HG03354 (cell line): ENCODE data around the gene PDX1.
"Not testable (repeated sequence)": the region's sequence is repeated elsewhere in the genome, so short reads cannot be mapped to it uniquely, and the experiment has no call there.

Experiments
- ATAC-seq: cut with Tn5 transposase; IDR thresholded peaks from one replicate; pipeline ENCODE4 v1.9.1; 2021; ENCODE audit warnings: mild to moderate bottlenecking; ENCODE audit not compliant: unreplicated experiment, poor library complexity, severe bottlenecking

Gene PDX1

GRCh38 chr13:27953676-27954405, 34.0 kb downstream of the PDX1 start:
- ATAC-seq = peak; percentile 92

DNA sequence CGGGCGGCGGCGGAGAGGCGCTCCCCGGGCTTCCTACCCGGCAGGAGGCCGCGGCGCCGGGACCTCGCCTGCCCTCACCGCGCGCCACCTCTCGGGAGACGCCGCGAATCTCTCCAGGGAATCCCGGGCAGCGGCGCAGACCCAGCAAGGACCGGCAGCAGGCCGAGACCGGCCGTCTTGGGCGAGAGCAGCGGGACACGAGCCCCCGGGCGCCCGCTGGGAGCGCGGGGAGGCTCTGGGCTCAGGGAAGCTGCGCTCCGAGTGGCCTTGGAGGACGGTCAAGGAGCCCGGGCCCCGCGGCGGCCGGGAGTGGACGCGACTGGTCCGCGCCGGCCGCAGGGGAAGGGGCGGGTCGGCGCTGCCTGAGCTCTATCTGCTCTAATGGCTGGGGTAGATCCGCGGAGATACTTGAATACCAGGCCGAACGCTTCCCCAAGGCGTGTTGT, 34.6 kb downstream of the PDX1 start:
- peak; percentile 30 for ATAC-seq

DNA sequence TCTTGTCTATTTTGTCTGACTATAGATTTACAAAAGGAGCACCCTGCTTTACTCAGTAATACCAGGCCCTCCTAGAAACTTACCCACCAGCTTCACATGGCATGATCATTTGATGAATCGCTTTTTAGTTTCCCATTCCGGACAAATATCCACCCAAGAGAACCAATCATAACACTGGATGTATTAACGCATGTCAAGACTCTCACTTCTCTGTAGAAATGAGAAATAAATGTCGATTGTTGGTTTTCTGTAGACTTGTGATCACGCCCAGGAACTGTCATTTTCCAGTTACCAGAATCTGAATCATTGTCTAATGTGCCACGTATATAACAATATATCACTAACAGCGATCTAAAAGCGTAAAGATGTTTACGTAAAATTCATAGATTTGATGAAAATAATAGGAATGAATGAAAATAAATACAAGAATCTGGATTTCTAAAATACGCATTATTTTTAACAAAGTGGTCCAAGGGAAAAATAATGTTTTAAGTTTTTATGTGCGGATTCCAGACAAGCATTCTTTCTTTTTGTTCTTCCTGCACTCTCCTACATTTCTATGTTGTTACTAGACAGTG, 35.3 kb downstream of the PDX1 start:
- ATAC-seq = no peak

DNA sequence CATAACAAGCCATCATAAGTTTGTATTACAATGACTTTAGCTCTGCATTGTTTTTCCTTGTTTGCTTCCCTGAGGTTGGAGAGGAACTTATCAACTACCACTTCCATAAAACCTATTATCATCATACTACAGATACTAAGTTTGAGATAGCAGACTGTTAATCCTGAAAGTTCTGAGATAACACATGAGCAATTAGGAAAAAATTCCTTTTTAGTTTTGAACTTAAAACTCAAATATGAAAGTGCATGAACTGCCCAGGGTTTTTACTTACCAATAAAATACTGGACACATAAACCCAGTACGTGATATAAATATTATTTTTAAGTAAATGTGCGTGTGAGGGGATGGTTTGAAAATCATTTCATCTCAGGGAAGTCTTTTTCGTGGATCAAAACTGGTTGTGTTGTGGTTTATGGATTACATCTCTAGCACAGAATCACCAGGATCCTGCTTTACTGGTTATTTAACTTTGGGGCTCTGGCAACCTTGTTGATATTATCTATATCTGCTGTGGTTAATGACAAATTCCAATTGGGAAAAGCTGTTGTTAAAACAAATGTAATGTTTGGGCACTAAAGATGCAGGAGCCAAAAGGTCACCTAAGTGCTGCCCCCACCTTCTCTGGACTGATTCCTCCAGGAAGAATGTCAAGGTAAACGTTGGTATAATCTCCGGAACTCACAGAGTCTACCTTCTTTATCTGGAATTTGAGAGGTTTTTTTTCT, 36.9 kb downstream of the PDX1 start:
- no peak for ATAC-seq

DNA sequence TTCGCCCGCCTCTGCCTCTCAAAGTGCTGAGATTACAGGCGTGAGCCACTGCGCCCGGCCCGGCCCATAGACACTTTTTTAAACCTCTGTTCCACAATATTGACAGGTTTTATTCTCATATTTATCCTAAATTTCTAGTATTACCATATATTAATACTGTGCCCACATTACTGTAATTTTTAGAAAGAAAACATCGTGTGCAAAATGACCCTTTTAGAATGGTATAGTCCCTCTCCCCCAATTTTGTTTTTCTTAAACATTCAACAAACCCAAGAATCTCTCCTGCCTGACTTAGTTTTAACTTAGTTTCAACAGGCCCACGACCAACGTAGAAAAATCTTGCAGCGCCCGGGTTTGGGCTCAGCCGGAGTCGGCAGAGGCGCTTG, 40.2 kb downstream of the PDX1 start:
- no peak for ATAC-seq

GRCh38 chr13:27960362-27961226, 40.8 kb downstream of the PDX1 start:
- ATAC-seq = peak; percentile 64

DNA sequence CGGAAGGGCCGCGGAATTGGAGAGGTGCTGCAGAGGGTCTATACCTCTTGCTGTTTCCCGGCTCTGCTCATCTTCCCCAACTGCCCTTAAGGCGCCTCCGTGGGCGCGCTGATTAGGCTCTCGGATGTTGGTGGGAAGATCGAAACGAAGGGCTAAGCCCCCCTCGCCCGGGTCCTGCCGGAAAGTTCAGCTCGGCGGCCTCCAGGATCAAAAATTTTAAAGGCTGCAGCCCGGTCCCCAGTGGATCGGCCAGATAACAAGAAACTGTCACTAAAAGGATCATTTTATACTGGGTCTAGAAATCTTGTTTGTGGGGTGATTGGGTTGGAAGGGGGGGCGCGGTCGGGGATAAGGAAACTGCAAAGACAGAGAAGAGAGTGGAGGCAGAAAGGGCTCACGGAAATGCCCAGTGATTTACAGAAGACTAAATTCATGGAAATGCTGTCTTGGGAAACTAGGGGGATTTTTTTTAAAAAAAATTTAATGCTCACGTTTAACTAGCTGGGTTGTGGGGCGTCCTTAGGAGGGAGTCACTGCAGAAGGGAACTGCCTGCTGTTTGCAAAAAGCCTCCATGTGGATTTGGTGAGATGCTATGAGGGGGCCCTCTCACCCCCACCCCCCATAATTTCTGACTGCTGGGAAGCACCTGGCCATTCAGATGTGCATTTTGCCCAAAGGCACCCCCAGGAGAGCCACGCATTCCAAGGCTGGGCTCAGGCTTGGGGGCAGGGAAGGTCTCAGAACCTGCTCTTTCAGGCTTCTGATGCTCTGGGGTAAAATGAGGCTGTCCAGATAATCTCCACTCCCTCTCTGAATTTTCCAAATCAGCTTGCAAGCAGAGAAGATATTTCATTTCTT, 41.7 kb downstream of the PDX1 start:
- peak; percentile 10 for ATAC-seq

DNA sequence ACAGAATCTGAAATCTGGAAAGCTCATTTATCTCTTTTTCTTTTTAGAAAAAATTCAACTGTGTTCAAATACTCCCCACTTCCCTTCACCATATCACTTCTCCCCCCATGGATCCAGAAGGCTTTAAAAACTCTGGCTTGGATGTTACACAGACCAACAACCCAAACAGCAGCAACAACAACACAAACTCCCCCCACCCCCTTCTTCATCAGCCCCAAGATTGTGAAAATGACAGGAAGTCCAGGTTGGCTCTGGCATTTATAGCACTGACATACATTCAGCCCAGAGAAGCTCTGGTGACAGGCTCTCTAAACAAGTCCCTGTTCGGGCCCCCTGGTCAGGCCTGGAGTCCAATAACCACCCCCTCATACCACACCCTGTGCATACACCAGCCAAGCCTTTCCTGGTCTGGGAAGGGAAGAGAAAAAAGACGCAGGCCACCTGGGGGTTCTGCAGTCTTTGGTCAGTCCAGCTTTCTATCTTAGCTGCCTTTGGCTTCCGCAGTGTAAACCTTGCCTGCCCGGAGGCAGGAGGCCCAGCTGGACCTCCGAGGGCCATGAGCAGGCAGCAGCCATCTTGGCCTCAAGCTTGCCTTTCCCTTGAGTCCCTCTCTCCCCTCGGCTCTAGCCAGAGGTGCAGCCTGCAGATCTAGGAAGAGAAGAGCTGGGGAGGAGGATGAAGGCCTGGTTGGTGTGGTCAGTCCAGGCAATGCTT, 42.5 kb downstream of the PDX1 start:
- ATAC-seq = no peak

DNA sequence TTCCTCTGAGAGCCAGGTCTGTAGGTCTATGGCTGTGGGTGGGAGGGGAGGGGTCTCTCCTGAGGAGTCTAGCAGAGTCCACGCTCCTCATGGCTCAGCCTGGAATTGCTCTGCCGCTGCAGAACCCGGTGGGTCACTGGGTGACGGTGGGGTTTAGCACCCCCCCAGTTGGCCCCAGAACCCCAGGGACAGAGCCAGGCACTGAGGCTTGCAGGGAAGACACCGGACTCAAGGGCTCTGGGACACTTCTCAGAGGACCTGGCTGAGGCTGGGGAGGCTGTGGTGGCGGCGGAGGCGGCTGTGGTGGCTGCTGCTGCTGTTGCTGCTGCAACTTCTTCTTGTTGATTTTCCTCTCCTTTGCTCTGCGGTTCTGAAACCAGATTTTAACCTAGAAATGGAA, 43.2 kb downstream of the PDX1 start:
- ATAC-seq = no peak

DNA sequence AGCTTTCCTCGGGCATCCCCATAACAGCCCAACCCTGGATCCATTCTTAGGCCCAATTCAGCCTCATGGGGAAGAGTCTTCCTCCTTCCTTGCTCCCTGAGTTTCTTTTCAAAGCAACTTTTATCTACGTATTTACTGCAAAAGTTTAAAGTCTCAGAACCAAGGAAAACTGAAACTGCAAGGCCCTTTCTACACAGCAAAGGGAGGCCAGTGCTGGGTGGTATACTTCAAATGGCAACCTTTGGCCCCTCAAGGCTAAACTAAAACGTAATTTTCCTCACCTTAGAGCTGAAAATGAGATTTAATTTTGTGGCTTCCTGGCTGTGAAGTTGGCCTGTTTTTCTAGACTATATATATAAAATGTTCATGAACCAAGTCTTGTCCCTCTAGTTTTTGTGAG, 43.7 kb downstream of the PDX1 start:
- ATAC-seq = no peak

DNA sequence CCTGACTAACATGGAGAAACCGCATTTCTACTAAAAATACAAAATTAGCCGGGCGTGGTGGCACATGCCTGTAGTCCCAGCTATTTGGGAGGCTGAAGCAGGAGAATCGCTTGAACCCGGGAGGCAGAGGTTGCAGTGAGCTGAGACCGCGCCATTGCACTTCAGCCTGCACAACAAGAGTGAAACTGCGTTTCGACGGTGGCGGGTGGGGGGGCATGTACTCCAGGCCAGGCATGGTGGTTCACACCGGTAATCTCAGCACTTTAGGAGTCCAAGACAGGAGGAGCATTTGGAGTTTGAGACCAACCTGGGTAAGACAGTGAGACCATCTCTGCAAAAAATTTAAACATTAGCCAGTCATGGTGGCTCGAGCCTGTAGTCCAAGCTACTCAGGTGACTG, 44.4 kb downstream of the PDX1 start:
- not testable (repeated sequence) for ATAC-seq

- no peak for ATAC-seq
Observed at GRCh38 chr13:27964741-27965323, 45.0 kb downstream of the PDX1 start.

DNA sequence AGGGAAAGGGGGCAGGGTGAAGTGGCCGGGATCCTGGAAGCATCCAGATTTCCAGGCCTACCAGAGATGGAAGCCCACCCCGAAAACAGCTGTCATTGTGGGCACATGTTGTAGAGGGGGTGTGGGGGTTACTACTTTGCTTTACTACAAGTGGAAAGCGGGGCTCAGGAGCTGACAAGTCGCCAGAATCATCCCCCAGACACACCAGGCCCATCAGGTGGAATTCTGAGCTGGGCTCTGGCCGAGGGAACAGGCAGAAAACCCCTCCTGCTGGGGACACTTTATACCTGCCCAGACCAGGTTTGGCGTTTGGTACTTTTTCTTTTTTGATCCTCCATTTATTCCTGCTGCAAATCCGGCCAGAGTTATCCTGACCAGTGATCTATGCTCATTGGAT, 45.5 kb downstream of the PDX1 start:
- no peak for ATAC-seq

DNA sequence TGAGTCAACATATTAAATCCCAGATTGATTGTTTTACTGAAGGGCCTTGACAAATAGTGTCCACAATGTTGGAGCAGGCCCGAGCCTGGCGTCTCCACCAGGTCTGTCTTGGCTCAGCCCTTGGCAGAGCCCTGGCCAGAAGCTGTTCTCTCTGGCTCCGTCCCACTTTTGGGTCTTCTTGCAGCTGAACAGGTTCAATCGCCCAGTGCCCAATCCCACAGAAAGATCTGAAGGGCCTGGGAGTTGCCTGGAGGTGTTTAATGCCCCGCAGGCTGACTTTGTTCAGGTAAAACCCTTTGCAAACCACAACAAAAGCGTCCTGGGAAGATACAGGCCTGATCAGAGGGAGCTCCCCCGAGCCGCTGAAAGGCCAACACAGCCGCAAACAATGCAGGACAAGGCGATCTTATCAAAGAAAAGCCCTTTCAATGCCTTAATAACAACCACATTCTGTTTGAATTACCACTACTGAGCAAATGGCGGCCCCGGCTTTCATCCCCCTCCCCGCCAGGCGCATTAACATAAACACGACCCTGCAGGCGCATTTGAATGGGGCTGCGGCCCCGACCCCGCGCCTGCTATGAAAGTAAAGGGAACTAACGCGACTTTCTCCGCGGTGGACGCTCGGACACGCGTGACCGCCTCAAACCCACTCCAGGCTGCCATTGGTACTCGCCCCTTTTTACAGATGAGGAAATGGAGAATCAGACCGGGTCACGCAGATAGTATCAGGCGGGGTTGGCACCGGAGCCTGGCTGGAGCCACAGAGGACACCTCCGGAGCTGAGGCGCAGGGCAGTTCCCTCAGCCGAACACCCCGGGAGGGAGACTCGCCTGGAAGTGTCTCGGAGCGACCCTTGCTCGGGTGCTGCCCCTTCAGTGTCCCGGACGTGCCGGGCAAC, 46.2 kb downstream of the PDX1 start:
- no peak for ATAC-seq

DNA sequence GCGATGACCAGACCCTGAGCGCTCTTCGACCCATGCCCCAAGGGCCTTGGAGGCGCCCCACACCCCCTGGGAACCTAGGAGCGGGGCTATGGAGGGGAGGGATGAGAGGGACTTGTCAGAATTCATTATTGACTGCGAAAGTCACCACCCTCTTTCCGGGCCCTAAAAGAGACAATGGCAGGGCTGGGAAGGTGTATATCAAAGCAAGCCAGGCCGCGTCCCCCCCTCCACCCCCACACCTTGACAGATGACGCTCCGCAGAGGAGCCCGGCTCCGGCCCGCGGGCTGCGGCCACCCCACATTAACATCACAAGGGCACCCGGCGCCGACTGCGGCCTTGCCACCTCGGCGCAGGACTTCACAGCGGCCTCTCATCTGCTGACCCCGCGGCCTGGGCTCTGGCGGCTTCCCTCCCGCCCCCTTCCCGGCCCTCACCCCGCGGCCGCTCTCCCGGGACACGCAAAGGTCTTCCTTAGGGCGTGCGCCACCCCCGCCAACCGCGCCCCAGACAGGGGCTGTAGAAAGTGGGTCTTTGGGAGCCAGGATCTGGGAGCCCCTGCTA, 46.9 kb downstream of the PDX1 start:
- ATAC-seq = no peak

DNA sequence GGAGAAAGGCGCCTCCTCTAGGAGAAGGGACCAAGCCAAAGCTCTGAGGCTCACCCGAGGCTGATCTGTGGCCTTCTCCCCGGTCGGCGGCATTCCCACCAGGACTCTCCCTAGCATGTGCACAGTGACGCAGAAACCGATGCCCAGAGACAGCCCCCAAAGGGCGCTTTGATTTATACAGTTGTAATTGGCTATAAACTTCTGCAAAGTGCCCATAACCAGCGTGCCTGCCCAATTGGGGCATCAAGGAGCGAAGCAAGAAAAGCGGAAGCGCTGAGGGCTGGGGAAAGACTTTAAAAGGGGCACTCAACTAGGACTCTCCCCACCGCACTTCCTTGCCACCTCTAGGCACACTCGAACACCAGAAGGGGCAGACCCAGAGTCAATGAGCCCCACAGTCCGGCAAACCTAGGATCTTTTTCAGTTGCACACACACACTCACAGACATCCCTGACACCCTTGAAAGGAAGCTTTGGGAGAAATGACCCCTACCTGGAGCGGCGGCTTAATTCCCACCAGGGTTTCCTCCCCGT, 47.5 kb downstream of the PDX1 start:
- ATAC-seq = no peak
